ENCODE results near the gene KIRREL2. TPM values are rescaled to one million over a fixed set of nuclear protein-coding genes. Genes with fewer than 3 reads are reported as not detected.
"Not testable (repeated sequence)": the region's sequence is repeated elsewhere in the genome, so short reads cannot be mapped to it uniquely, and the experiment has no call there.

KIRREL2 gene
- total RNA-seq, 2 experiments from 2014 or later = 0.78 to 0.92 TPM

GRCh38 chr19:35830986-35831385 lies 25.7 kb upstream of the KIRREL2 start:
- Mint-ChIP-seq H3K27me3 (peaks cover 26% of the 10 kb centered on the region), H3K9me3 (no peaks in the 10 kb centered on the region), H3K4me3 (no peak overlapping the region), H3K36me3 (no peaks in the 10 kb centered on the region), H3K27ac (no peak overlapping the region), H3K4me1 (ENCODE audit: low read depth) (no peaks in the 10 kb centered on the region)
- CTCF ChIA-PET = no interaction called here
- intact Hi-C loops (cut with micrococcal nuclease) = no loop called here
- DNase-seq = no peak
- POLR2A ChIA-PET = no interaction called here

GRCh38 chr19:35832054-35832453 lies 24.7 kb upstream of the KIRREL2 start:
- no peak for DNase-seq
- H3K4me1 Mint-ChIP-seq (ENCODE audit: low read depth) = no peaks in the 10 kb centered on the region
- ChIA-PET CTCF (no interaction called here), POLR2A (no interaction called here)
- intact Hi-C loops (cut with micrococcal nuclease) = no loop called here
- H3K9me3 Mint-ChIP-seq = no peaks in the 10 kb centered on the region
- H3K27ac Mint-ChIP-seq = no peak overlapping the region
- no peaks in the 10 kb centered on the region for H3K36me3 Mint-ChIP-seq
- H3K4me3 Mint-ChIP-seq = no peak overlapping the region
- peaks cover 28% of the 10 kb centered on the region for H3K27me3 Mint-ChIP-seq

GRCh38 chr19:35833972-35834371 lies 22.7 kb upstream of the KIRREL2 start:
- intact Hi-C loops (cut with micrococcal nuclease) = no loop called here
- POLR2A ChIA-PET = no interaction called here
- no peak overlapping the region for H3K4me3 Mint-ChIP-seq
- H3K27me3 Mint-ChIP-seq = peaks cover 23% of the 10 kb centered on the region
- H3K27ac Mint-ChIP-seq = no peak overlapping the region
- DNase-seq = no peak
- H3K9me3 Mint-ChIP-seq = peaks cover 2% of the 10 kb centered on the region
- no peaks in the 10 kb centered on the region for H3K4me1 Mint-ChIP-seq (ENCODE audit: low read depth)
- CTCF ChIA-PET = no interaction called here
- no peaks in the 10 kb centered on the region for H3K36me3 Mint-ChIP-seq

- POLR2A ChIA-PET; CTCF ChIA-PET; H3K9me3 Mint-ChIP-seq; H3K4me1 Mint-ChIP-seq (ENCODE audit: low read depth); H3K36me3 Mint-ChIP-seq; H3K27ac Mint-ChIP-seq; DNase-seq; H3K4me3 Mint-ChIP-seq; intact Hi-C loops (cut with micrococcal nuclease): not testable (repeated sequence)
- H3K27me3 Mint-ChIP-seq = peaks cover 20% of the 10 kb centered on the region
Observed at GRCh38 chr19:35836096-35836495, 20.6 kb upstream of the KIRREL2 start.

- Mint-ChIP-seq H3K36me3 (no peaks in the 10 kb centered on the region), H3K4me3 (no peak overlapping the region), H3K27ac (no peak overlapping the region), H3K9me3 (peaks cover 4% of the 10 kb centered on the region), H3K27me3 (peaks cover 50% of the 10 kb centered on the region), H3K4me1 (ENCODE audit: low read depth) (peaks cover 15% of the 10 kb centered on the region)
- ChIA-PET CTCF (no interaction called here), POLR2A (no interaction called here)
- intact Hi-C loops (cut with micrococcal nuclease) = no loop called here
- no peak for DNase-seq
Observed at GRCh38 chr19:35841961-35842595, 14.6 kb upstream of the KIRREL2 start.

- CTCF ChIA-PET = no interaction called here
Observed at GRCh38 chr19:35842666-35843272, 13.9 kb upstream of the KIRREL2 start.

GRCh38 chr19:35843676-35844481 lies 12.8 kb upstream of the KIRREL2 start:
- DNase-seq = peak; percentile 18
- H3K9me3 Mint-ChIP-seq = peaks cover 3% of the 10 kb centered on the region
- H3K4me3 Mint-ChIP-seq = no peak overlapping the region
- ChIA-PET POLR2A (no interaction called here), CTCF (no interaction called here)
- no peak overlapping the region for H3K27ac Mint-ChIP-seq
- intact Hi-C loops (cut with micrococcal nuclease) = no loop called here
- H3K36me3 Mint-ChIP-seq = no peaks in the 10 kb centered on the region
- peaks cover 15% of the 10 kb centered on the region for H3K4me1 Mint-ChIP-seq (ENCODE audit: low read depth)
- peaks cover 61% of the 10 kb centered on the region for H3K27me3 Mint-ChIP-seq

More at GRCh38 chr19:35842666-35843272, 13.9 kb upstream of the KIRREL2 start:
- intact Hi-C loops (cut with micrococcal nuclease) = no loop called here
- Mint-ChIP-seq H3K4me1 (ENCODE audit: low read depth) (peaks cover 15% of the 10 kb centered on the region), H3K4me3 (no peak overlapping the region), H3K27me3 (peaks cover 51% of the 10 kb centered on the region), H3K27ac (no peak overlapping the region), H3K36me3 (no peaks in the 10 kb centered on the region), H3K9me3 (peaks cover 4% of the 10 kb centered on the region)
- DNase-seq = no peak
- POLR2A ChIA-PET = no interaction called here

- peak overlapping the region; percentile 40 for H3K4me3 Mint-ChIP-seq
- intact Hi-C loops (cut with micrococcal nuclease) = no loop called here
- H3K27ac Mint-ChIP-seq = no peak overlapping the region
- DNase-seq = no peak
- H3K4me1 Mint-ChIP-seq (ENCODE audit: low read depth) = peaks cover 15% of the 10 kb centered on the region
- no peaks in the 10 kb centered on the region for H3K36me3 Mint-ChIP-seq
- no peaks in the 10 kb centered on the region for H3K9me3 Mint-ChIP-seq
- ChIA-PET CTCF (no interaction called here), POLR2A (no interaction called here)
- peaks cover 63% of the 10 kb centered on the region for H3K27me3 Mint-ChIP-seq
Observed at GRCh38 chr19:35844482-35845214, 12.1 kb upstream of the KIRREL2 start.

GRCh38 chr19:35845215-35846037 lies 11.3 kb upstream of the KIRREL2 start:
- no peaks in the 10 kb centered on the region for H3K9me3 Mint-ChIP-seq
- peaks cover 63% of the 10 kb centered on the region for H3K27me3 Mint-ChIP-seq
- POLR2A ChIA-PET = no interaction called here
- H3K27ac Mint-ChIP-seq = no peak overlapping the region
- intact Hi-C loops (cut with micrococcal nuclease) = no loop called here
- H3K4me3 Mint-ChIP-seq = peak overlapping the region; percentile 40
- CTCF ChIA-PET = no interaction called here
- H3K4me1 Mint-ChIP-seq (ENCODE audit: low read depth) = peaks cover 15% of the 10 kb centered on the region
- DNase-seq = peak; percentile 12
- H3K36me3 Mint-ChIP-seq = no peaks in the 10 kb centered on the region

- no peak overlapping the region for H3K27ac Mint-ChIP-seq
- no peak for DNase-seq
- intact Hi-C loops (cut with micrococcal nuclease) = no loop called here
- H3K27me3 Mint-ChIP-seq = peaks cover 70% of the 10 kb centered on the region
- peaks cover 15% of the 10 kb centered on the region for H3K4me1 Mint-ChIP-seq (ENCODE audit: low read depth)
- ChIA-PET CTCF (no interaction called here), POLR2A (no interaction called here)
- H3K4me3 Mint-ChIP-seq = no peak overlapping the region
- no peaks in the 10 kb centered on the region for H3K36me3 Mint-ChIP-seq
- no peaks in the 10 kb centered on the region for H3K9me3 Mint-ChIP-seq
Observed at GRCh38 chr19:35846038-35846668, 10.6 kb upstream of the KIRREL2 start.

GRCh38 chr19:35847911-35848310 lies 8.8 kb upstream of the KIRREL2 start:
- no peak overlapping the region for H3K27ac Mint-ChIP-seq
- H3K9me3 Mint-ChIP-seq = no peaks in the 10 kb centered on the region
- intact Hi-C loops (cut with micrococcal nuclease) = no loop called here
- ChIA-PET POLR2A (no interaction called here), CTCF (no interaction called here)
- H3K4me3 Mint-ChIP-seq = no peak overlapping the region
- no peak for DNase-seq
- H3K27me3 Mint-ChIP-seq = peaks cover 63% of the 10 kb centered on the region
- H3K36me3 Mint-ChIP-seq = no peaks in the 10 kb centered on the region
- H3K4me1 Mint-ChIP-seq (ENCODE audit: low read depth) = peaks cover 15% of the 10 kb centered on the region
